CD4-positive, alpha-beta T cell (primary cell): ENCODE results near the gene HSD11B2. TPM values are rescaled to one million over a fixed set of nuclear protein-coding genes. Genes with fewer than 3 reads are reported as not detected.
A peak's percentile ranks its signal among the peaks of the same experiment; 100 is the strongest.

Experiments used
- ATAC-seq: fragments of 200-7000 bp; cut with Tn5 transposase; one replicate; pipeline ENCODE4 v1.10.0; 2022; ENCODE audit warnings: mild to moderate bottlenecking; ENCODE audit not compliant: poor library complexity
- CTCF ChIA-PET: fragments of 350-600 bp; sonication (Branson Sonifier 250); formaldehyde crosslinking; loops from one replicate; lab custom pipeline; 2021; ENCODE audit warnings: antibody characterized with exemption, inconsistent platforms; lab: Charles Lee
- POLR2A ChIA-PET: fragments of 350-600 bp; sonication (Branson Sonifier 250); formaldehyde crosslinking; loops from one replicate; lab custom pipeline; 2021; ENCODE audit warnings: antibody characterized with exemption, inconsistent platforms; lab: Charles Lee
- DNase-seq, 14 experiments: peaks; one replicate each; pipeline ENCODE4 v3.0.0-alpha.2; 2013 to 2020; ENCODE audit warnings: mixed read lengths in 2 of 14
- H3K27ac ChIP-seq, 2 donors: one replicate each; pipeline versions ENCODE4 v1.5.1 to v1.7.0; 2013; ENCODE audit warnings: low read length in 2 of 2, low read depth in 1 of 2, mild to moderate bottlenecking in 1 of 2
- H3K27me3 ChIP-seq, 2 experiments: 1 replicate in 1 of 2; 2 replicates in 1 of 2; pipeline versions ENCODE4 v1.6.1 to v1.7.0; 2013; ENCODE audit warnings: low read length in 2 of 2, control low read depth in 1 of 2, mild to moderate bottlenecking in 1 of 2, moderate library complexity in 1 of 2; ENCODE audit not compliant: insufficient read depth in 2 of 2, control insufficient read depth in 1 of 2
- H3K36me3 ChIP-seq: one replicate; pipeline ENCODE4 v1.6.1; 2013; ENCODE audit warnings: low read length, control low read depth; ENCODE audit not compliant: insufficient read depth
- H3K4me1 ChIP-seq: one replicate; pipeline ENCODE4 v1.6.1; 2013; ENCODE audit warnings: low read length, control low read depth; ENCODE audit not compliant: insufficient read depth
- H3K4me3 ChIP-seq: one replicate; pipeline ENCODE4 v1.5.1; 2013; ENCODE audit warnings: mild to moderate bottlenecking, low read length, moderate library complexity
- H3K9me3 ChIP-seq, 2 experiments: 1 replicate in 1 of 2; 2 replicates in 1 of 2; pipeline versions ENCODE4 v1.6.1 to v1.7.0; 2013; ENCODE audit warnings: low read length in 2 of 2, mild to moderate bottlenecking in 2 of 2, control low read depth in 1 of 2, moderate library complexity in 1 of 2; ENCODE audit not compliant: control insufficient read depth in 1 of 2, insufficient read depth in 1 of 2
- H3K27ac Mint-ChIP-seq: one replicate; pipeline ENCODE4 v1.8.0; 2020; ENCODE audit warnings: mixed read lengths
- H3K27me3 Mint-ChIP-seq: one replicate; pipeline ENCODE4 v1.8.0; 2021; ENCODE audit warnings: mixed read lengths
- H3K36me3 Mint-ChIP-seq: one replicate; pipeline ENCODE4 v1.8.0; 2021; ENCODE audit warnings: low read depth, mixed read lengths
- H3K4me1 Mint-ChIP-seq: one replicate; pipeline ENCODE4 v1.8.0; 2021; ENCODE audit warnings: low read depth, mixed read lengths
- H3K4me3 Mint-ChIP-seq: one replicate; pipeline ENCODE4 v1.8.0; 2020; ENCODE audit warnings: mild to moderate bottlenecking, mixed read lengths
- H3K9me3 Mint-ChIP-seq: one replicate; pipeline ENCODE4 v1.8.0; 2020; ENCODE audit warnings: mixed read lengths
- intact Hi-C, 2 experiments: fragments of 100-400 bp; cut with DNase I in 1 of 2; cut with micrococcal nuclease in 1 of 2; formaldehyde crosslinking; loops; one replicate each; pipeline versions ENCODE4 v1.15.1 to v1.9.0; 2023 to 2025; cut with DNase I, micrococcal nuclease
- total RNA-seq, 174 experiments: library from RNA in 2 of 174; stranded (reverse) in 2 of 174; gene quantifications; one replicate each; pipeline ENCODE4 v1.2.3 and lab custom pipeline; 2021 to 2026
- TF ChIP-seq, protein P1 (sequence below): fragments of 200-600 bp; IDR thresholded peaks from one replicate; pipeline ENCODE4 v1.8.0; 2022; ENCODE audit warnings: antibody characterized with exemption, mild to moderate bottlenecking

HSD11B2 gene
- total RNA-seq, 2 experiments from 2014 or later, result not detected

DNA sequence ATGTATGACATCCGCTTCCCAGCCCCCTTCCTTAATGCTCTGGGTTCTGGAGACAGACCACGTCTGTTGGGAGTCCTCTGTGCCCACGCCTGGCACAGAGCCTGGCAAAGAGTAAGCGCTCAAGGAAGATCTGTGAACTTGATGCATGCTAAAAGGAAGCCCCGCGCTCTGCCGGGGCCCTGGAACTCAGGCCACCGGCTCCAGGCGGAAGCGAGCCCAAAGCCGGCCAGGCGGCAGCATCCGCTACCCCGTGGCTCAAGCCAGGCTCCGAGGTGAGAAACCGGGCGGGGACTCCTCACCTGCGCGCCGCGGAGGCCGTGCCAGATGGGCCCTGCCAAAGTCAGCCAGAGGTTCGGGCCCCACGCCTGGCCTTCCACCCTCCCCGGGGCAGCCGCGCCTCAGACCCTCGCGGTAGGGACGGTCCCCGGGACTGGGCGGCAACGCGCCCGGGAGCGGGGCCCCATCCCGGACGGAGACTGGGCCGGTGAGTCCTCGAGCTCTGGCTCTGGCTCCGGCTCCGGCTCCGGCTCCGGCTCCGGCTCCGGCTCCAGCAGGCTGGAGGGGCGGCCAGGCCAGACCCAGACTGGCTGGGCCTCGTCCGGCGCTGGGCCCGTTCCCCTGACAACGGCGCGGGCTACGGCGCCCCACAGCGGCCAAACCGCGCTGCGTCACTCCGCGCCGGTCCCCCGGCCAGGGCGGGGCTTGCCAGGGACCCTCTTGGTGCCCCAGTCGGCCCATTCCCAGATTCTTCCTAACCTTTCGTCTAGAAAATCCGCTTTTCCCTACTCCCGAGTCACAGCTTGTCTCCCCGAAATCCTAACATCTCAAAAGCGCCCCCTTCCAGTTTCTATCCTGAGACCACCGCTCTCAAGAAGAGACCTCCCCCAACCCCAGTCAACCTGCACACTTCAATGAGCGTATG, 14.8 kb upstream of the HSD11B2 start, which contains the start of gene ZDHHC1:
ZDHHC1 (minus strand) TSS at position 606 of the 922 bp plus-strand sequence. CDS start 8,702 bp downstream, outside the sequence.
- H3K4me1 ChIP-seq, result peaks cover 12% of the 10 kb centered on the region
- TF ChIP-seq, protein P1, sequence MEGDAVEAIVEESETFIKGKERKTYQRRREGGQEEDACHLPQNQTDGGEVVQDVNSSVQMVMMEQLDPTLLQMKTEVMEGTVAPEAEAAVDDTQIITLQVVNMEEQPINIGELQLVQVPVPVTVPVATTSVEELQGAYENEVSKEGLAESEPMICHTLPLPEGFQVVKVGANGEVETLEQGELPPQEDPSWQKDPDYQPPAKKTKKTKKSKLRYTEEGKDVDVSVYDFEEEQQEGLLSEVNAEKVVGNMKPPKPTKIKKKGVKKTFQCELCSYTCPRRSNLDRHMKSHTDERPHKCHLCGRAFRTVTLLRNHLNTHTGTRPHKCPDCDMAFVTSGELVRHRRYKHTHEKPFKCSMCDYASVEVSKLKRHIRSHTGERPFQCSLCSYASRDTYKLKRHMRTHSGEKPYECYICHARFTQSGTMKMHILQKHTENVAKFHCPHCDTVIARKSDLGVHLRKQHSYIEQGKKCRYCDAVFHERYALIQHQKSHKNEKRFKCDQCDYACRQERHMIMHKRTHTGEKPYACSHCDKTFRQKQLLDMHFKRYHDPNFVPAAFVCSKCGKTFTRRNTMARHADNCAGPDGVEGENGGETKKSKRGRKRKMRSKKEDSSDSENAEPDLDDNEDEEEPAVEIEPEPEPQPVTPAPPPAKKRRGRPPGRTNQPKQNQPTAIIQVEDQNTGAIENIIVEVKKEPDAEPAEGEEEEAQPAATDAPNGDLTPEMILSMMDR, result peak; percentile 57
- H3K27me3 ChIP-seq, result peaks cover 20 to 27% of the 10 kb centered on the region in 2 experiments
- ChIA-PET POLR2A (no interaction called here), CTCF (interaction anchor here (1.5 kb wide), 1 partner anchor 17 kb away, joined by 3 read pairs; no protein-coding TSS in a partner anchor)
- DNase-seq (peak in 9 of 14 experiments; percentile 11 to 65 (median 45)), ATAC-seq (peak; percentile 80)
- peak within 1 kb of the TSS; percentile 32 for H3K4me3 ChIP-seq
- Mint-ChIP-seq H3K4me1 (peaks cover 4% of the 10 kb centered on the region), H3K27me3 (peaks cover 43% of the 10 kb centered on the region), H3K27ac (no peak within 1 kb of the TSS), H3K36me3 (no peaks in the 10 kb centered on the region), H3K9me3 (no peaks in the 10 kb centered on the region), H3K4me3 (peak within 1 kb of the TSS; percentile 66)
- H3K36me3 ChIP-seq, result no peaks in the 10 kb centered on the region
- H3K9me3 ChIP-seq, result no peaks in the 10 kb centered on the region
- intact Hi-C loops, result loop anchor here (5.0 to 10.0 kb wide), 2 partner anchors 439 to 441 kb away; no protein-coding TSS in a partner anchor
- H3K27ac ChIP-seq, result no peak within 1 kb of the TSS

DNA sequence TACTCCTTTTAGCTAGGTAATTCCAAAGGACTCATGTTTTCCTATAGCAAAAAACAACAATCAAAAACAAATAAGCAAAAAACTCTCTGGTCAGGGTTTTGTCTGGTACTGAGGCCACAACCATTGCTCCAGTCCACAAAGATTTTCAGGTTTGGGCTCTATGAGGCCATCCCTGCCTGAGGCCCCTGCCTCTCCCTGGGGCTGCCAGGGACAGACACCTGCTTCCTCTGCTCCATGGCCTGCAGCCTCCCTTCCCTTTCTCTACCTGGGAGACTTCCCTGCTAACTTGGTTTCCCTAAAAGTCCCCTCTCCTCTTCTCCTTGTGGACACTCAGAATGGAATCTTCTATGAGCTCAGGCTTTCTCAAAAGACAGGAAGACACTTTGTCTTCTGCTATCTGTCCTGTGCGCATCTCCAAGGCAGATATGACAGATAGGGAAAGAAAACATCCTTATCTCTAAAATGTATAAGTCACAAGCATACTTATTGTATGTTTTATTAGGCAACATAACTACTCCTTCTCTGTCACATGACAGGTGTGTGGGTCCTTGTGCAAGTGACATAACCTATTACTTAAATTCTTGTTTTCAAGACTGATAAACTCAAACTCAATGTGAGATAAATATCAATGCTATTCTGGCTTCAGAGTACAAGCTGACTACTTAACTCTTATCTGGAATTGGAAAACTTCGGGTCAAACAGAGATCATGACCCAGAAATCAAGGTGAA, 13.4 kb upstream of the HSD11B2 start:
- Mint-ChIP-seq H3K36me3 (no peaks in the 10 kb centered on the region), H3K4me3 (peak overlapping the region; percentile 36), H3K9me3 (no peaks in the 10 kb centered on the region), H3K4me1 (peaks cover 4% of the 10 kb centered on the region), H3K27me3 (peaks cover 43% of the 10 kb centered on the region), H3K27ac (no peak overlapping the region)
- H3K9me3 ChIP-seq, result no peaks in the 10 kb centered on the region
- H3K36me3 ChIP-seq, result no peaks in the 10 kb centered on the region
- no peak for ATAC-seq
- DNase-seq, result no peak
- intact Hi-C loops, result loop anchor here (5.0 to 10.0 kb wide), 2 partner anchors 440 to 443 kb away; no protein-coding TSS in a partner anchor
- no peak overlapping the region for H3K27ac ChIP-seq
- H3K27me3 ChIP-seq, result peaks cover 20 to 27% of the 10 kb centered on the region in 2 experiments
- TF ChIP-seq, protein P1, result no peak
- ChIA-PET POLR2A (no interaction called here), CTCF (interaction anchor here (1.5 kb wide), 1 partner anchor 18 kb away, joined by 3 read pairs; no protein-coding TSS in a partner anchor)
- no peak overlapping the region for H3K4me3 ChIP-seq
- H3K4me1 ChIP-seq, result peaks cover 12% of the 10 kb centered on the region

DNA sequence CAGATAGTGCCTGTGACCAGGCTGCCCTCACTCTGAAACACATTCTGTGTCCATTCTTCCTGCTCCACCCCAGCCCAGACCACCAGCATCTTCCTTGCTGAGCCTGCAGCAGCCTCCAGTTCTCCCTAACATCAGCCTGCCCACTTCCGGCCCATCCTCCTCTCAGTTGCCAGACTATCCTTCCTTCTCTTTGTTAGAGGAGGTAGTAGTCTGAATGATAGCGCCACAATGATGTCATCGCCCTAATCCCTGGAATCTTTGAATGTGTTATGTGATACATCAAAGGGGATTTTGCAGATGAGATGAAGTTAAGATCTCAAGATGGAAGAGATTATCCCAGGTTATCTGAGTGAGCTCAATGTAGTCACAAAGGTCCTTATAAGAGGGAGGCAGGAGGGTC, 11.4 kb upstream of the HSD11B2 start:
- no peak for ATAC-seq
- TF ChIP-seq, protein P1, result no peak
- peaks cover 4% of the 10 kb centered on the region for H3K4me1 Mint-ChIP-seq
- Histone ChIP-seq H3K27ac (no peak overlapping the region), H3K36me3 (no peaks in the 10 kb centered on the region), H3K4me3 (no peak overlapping the region), H3K27me3 (peaks cover 24 to 26% of the 10 kb centered on the region in 2 experiments), H3K9me3 (no peaks in the 10 kb centered on the region), H3K4me1 (peaks cover 12% of the 10 kb centered on the region)
- H3K9me3 Mint-ChIP-seq, result no peaks in the 10 kb centered on the region
- H3K36me3 Mint-ChIP-seq, result no peaks in the 10 kb centered on the region
- no peak overlapping the region for H3K27ac Mint-ChIP-seq
- H3K27me3 Mint-ChIP-seq, result peaks cover 43% of the 10 kb centered on the region
- intact Hi-C loops, result loop anchor here (5.0 to 10.0 kb wide), 2 partner anchors 442 to 445 kb away; no protein-coding TSS in a partner anchor
- ChIA-PET POLR2A (no interaction called here), CTCF (no interaction called here)
- no peak for DNase-seq
- H3K4me3 Mint-ChIP-seq, result no peak overlapping the region
